NOMO-1 treated with dmso at 0.1 percent for 144 hours (cell line): ENCODE data around the gene SUPT20HL2.
"Not testable (repeated sequence)": the region's sequence is repeated elsewhere in the genome, so short reads cannot be mapped to it uniquely, and the experiment has no call there.

Experiments
- DNase-seq: peaks from one replicate; lab custom pipeline; 2025; ENCODE audit not compliant: unreplicated experiment; lab: John Stamatoyannopoulos, UW

SUPT20HL2 gene

GRCh38 chrX:24310916-24311315 lies 3.0 kb downstream of the SUPT20HL2 start:
- not testable (repeated sequence) for DNase-seq

GRCh38 chrX:24309580-24310374 lies 4.1 kb downstream of the SUPT20HL2 start:
- not testable (repeated sequence) for DNase-seq

GRCh38 chrX:24308803-24309202 lies 5.1 kb downstream of the SUPT20HL2 start:
- not testable (repeated sequence) for DNase-seq

GRCh38 chrX:24306440-24306839 lies 7.4 kb downstream of the SUPT20HL2 start:
- peak; percentile 24 for DNase-seq

- DNase-seq: no peak
These were observed 8.0 kb downstream of the SUPT20HL2 start for GRCh38 chrX:24305905-24306304.

- no peak for DNase-seq
These were observed 12.1 kb downstream of the SUPT20HL2 start for GRCh38 chrX:24301806-24302205.

GRCh38 chrX:24301060-24301459 lies 12.8 kb downstream of the SUPT20HL2 start:
- DNase-seq: no peak

GRCh38 chrX:24298191-24298590 lies 15.7 kb downstream of the SUPT20HL2 start:
- no peak for DNase-seq

- no peak for DNase-seq
These were observed 19.2 kb downstream of the SUPT20HL2 start for GRCh38 chrX:24294619-24295018.

- no peak for DNase-seq
These were observed 20.5 kb downstream of the SUPT20HL2 start for GRCh38 chrX:24293412-24293811.

GRCh38 chrX:24292353-24292752 lies 21.5 kb downstream of the SUPT20HL2 start:
- no peak for DNase-seq

- no peak for DNase-seq
These were observed 28.8 kb downstream of the SUPT20HL2 start for GRCh38 chrX:24285082-24285481.

- DNase-seq: no peak
These were observed 30.6 kb downstream of the SUPT20HL2 start for GRCh38 chrX:24283127-24283794.

- DNase-seq: no peak
These were observed 31.3 kb downstream of the SUPT20HL2 start for GRCh38 chrX:24282381-24283126.

- no peak for DNase-seq
These were observed 36.5 kb downstream of the SUPT20HL2 start for GRCh38 chrX:24277405-24277804.

GRCh38 chrX:24276015-24276414 lies 37.9 kb downstream of the SUPT20HL2 start:
- DNase-seq: no peak

GRCh38 chrX:24271262-24271661 lies 42.6 kb downstream of the SUPT20HL2 start:
- no peak for DNase-seq

- no peak for DNase-seq
These were observed 45.1 kb downstream of the SUPT20HL2 start for GRCh38 chrX:24268786-24269185.

GRCh38 chrX:24266996-24267395 lies 46.9 kb downstream of the SUPT20HL2 start:
- no peak for DNase-seq

GRCh38 chrX:24264383-24264782 lies 49.5 kb downstream of the SUPT20HL2 start:
- DNase-seq: no peak

GRCh38 chrX:24262309-24262708 lies 51.6 kb downstream of the SUPT20HL2 start:
- no peak for DNase-seq
